ENCODE data around the gene LDAH. TPM values are rescaled to one million over a fixed set of nuclear protein-coding genes. Genes with fewer than 3 reads are reported as not detected.

Gene LDAH
- 42.4 and 43.7 TPM in 2 replicates for total RNA-seq (2014; rRNA removed; shearing (Covaris generic))
- polyA plus RNA-seq (2015; cell fraction: cytosol; rRNA removed): 24.3 and 26.9 TPM in 2 replicates
- polyA plus RNA-seq (2015; cell fraction: nucleus; rRNA removed): 20.6 and 40.7 TPM in 2 replicates

- in situ Hi-C loops (cut with HindIII; ENCODE audit: low pct_unique_long_range_greater_than_20kb, low sequenced_read_pairs): no loop called here
- peak; percentile 88 for DNase-seq (ENCODE audit: low read depth, low spot score)
These were observed at the start of gene LDAH for GRCh38 chr2:20822535-20823490. LDAH (minus strand) TSS chr2:20823101; CDS start chr2:20801463, 21,638 bp downstream.

GRCh38 chr2:20868377-20868776 lies 45.5 kb upstream of the LDAH start:
- in situ Hi-C loops (cut with HindIII; ENCODE audit: low pct_unique_long_range_greater_than_20kb, low sequenced_read_pairs): no loop called here
- no peak for DNase-seq (ENCODE audit: low read depth, low spot score)

DNA sequence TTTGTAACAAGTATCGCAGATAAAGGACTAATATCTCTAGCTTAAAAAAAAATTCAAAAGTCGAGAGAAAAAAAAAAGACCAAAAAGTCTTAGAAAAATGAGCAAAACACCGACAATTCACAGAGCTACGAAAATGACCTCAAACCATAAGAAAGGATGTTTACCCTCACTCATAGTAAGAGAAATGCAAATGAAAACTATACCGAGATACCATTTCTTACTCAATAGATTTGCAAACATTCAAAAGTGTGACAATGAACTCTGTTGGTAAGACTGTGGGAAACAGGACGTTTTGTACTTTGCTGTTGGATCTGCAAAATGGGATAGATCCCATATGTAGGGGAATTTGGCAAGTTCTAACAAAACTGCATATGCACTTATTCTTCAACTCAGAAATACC lies 39.9 kb upstream of the LDAH start:
- DNase-seq (ENCODE audit: low read depth, low spot score): no peak
- in situ Hi-C loops (cut with HindIII; ENCODE audit: low pct_unique_long_range_greater_than_20kb, low sequenced_read_pairs): no loop called here

DNA sequence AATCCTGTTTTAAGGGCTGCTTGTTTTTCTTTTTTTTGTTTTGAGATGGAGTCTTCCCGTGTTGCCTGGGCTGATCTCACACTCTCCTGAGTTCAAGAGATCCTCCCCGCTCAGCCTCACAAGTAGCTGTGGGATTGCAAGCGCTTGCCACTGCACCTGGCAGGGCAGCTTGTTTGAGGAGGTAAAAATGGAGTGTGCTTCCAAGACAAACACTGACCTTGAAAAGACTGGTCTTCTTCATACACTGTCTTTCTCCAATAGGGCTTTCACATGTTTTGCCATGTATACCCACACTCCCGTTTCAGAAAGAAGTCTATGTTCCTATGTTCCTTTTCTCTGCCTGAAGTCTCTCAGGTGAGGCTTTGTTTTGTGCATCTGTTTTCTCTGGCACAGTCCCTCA lies 32.6 kb upstream of the LDAH start:
- no peak for DNase-seq (ENCODE audit: low read depth, low spot score)
- in situ Hi-C loops (cut with HindIII; ENCODE audit: low pct_unique_long_range_greater_than_20kb, low sequenced_read_pairs): no loop called here

GRCh38 chr2:20852670-20853069 lies 29.8 kb upstream of the LDAH start:
- peak; percentile 15 for DNase-seq (ENCODE audit: low read depth, low spot score)
- in situ Hi-C loops (cut with HindIII; ENCODE audit: low pct_unique_long_range_greater_than_20kb, low sequenced_read_pairs): no loop called here

GRCh38 chr2:20852139-20852538 lies 29.2 kb upstream of the LDAH start:
- in situ Hi-C loops (cut with HindIII; ENCODE audit: low pct_unique_long_range_greater_than_20kb, low sequenced_read_pairs): no loop called here
- no peak for DNase-seq (ENCODE audit: low read depth, low spot score)

DNA sequence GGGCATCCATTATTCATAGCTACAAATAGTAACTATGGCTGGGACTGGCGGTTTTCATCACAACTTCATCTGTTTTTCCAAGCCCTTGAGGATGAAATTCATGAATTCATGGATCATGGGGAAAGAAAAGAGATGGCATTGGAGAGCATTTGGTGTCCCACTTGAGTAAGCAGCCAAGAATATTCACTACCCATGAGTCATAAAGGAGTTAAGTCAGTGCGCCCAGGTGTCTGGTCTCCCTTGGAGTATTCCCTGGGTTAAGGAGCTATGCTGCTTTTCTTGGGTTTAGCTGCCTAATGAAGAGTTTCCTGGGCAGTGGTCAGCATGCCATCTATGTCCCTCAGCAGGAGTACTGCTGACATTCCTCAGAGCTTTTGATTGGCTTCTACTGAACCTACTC lies 21.3 kb upstream of the LDAH start:
- in situ Hi-C loops (cut with HindIII; ENCODE audit: low pct_unique_long_range_greater_than_20kb, low sequenced_read_pairs): no loop called here
- DNase-seq (ENCODE audit: low read depth, low spot score): no peak

GRCh38 chr2:20839052-20839451 lies 16.2 kb upstream of the LDAH start:
- DNase-seq (ENCODE audit: low read depth, low spot score): no peak
- in situ Hi-C loops (cut with HindIII; ENCODE audit: low pct_unique_long_range_greater_than_20kb, low sequenced_read_pairs): no loop called here

- in situ Hi-C loops (cut with HindIII; ENCODE audit: low pct_unique_long_range_greater_than_20kb, low sequenced_read_pairs): no loop called here
- no peak for DNase-seq (ENCODE audit: low read depth, low spot score)
These were observed 15.1 kb upstream of the LDAH start for GRCh38 chr2:20838016-20838415.

DNA sequence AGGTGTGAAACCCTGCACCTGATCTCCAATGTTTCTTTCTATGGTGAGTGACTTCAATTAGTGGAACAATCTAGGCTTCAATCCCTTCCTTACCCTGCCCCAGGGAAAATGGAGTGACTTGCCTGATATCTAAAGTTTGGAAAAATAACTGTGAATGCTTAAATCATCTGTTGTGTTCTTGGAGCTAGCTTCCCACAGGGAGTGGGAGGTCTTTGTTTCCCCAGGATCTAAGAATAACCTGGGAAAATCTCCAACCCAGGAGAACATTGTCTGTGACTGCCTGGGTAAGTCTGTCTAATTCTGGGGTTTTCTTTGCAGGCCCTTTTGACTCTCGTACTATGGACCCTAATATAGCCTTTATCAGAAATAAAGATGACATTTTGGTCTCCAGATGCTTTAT lies 13.6 kb upstream of the LDAH start:
- in situ Hi-C loops (cut with HindIII; ENCODE audit: low pct_unique_long_range_greater_than_20kb, low sequenced_read_pairs): no loop called here
- DNase-seq (ENCODE audit: low read depth, low spot score): no peak

DNA sequence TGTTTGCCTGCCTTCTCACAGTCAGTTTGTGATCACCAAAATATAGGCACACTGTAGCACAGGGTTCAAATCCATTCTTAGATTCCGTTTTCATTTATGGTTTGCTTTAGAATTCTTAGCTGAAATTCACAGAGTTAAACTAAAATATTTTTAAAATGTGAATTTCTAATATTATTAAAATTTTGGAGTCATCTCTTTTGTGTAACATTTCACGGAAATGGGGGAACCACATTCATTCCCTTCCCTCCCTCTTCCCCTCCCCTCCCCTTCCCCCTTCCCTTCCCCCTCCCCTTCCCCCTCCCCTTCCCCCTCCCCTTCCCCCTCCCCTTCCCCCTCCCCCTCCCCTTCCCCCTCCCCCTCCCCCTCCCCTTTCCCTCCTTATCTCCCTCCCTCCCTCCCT lies 11.4 kb upstream of the LDAH start:
- in situ Hi-C loops (cut with HindIII; ENCODE audit: low pct_unique_long_range_greater_than_20kb, low sequenced_read_pairs): no loop called here
- no peak for DNase-seq (ENCODE audit: low read depth, low spot score)

DNA sequence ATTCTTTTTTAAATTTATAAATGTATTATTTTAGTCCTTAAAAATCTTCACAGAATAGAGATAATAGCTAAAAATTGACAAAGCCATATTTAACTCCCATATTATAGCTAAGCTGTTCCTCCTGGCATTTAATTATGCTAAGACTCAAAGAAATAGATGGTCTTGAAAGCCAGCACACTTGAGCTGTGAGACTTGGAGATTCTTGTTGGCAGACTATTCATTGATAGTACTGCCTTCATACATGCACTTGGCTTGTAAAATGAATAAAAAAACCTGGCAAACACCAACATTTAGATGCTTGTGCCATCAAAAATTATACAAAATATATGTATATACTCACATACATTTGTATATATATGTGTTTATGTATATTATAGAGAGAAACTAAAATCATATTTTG lies 9.7 kb upstream of the LDAH start:
- no peak for DNase-seq (ENCODE audit: low read depth, low spot score)
- in situ Hi-C loops (cut with HindIII; ENCODE audit: low pct_unique_long_range_greater_than_20kb, low sequenced_read_pairs): no loop called here

- in situ Hi-C loops (cut with HindIII; ENCODE audit: low pct_unique_long_range_greater_than_20kb, low sequenced_read_pairs): no loop called here
- DNase-seq (ENCODE audit: low read depth, low spot score): no peak
These were observed 7.0 kb upstream of the LDAH start for GRCh38 chr2:20829861-20830260.

- in situ Hi-C loops (cut with HindIII; ENCODE audit: low pct_unique_long_range_greater_than_20kb, low sequenced_read_pairs): no loop called here
- DNase-seq (ENCODE audit: low read depth, low spot score): no peak
These were observed 1.0 kb upstream of the LDAH start for GRCh38 chr2:20823917-20824316.

DNA sequence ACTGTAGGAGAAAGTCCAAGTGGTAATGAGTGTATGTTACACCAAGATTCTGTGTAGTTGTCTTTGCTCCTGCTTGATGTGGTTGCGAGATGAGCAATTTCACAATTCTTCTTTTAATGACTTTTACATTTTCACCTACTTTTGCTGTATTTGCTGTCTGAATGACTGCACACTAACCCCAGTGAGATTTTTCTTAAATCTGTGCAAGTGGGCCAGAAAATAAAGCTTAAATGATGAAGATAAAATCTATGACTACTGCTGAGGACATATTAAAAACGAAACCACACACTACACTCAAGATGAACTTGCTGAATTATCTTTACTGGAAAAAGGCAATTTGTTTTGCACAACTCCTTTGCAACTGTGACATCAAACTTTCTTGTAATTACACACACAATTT lies 4.1 kb downstream of the LDAH start:
- in situ Hi-C loops (cut with HindIII; ENCODE audit: low pct_unique_long_range_greater_than_20kb, low sequenced_read_pairs): no loop called here
- no peak for DNase-seq (ENCODE audit: low read depth, low spot score)

GRCh38 chr2:20815216-20815615 lies 7.7 kb downstream of the LDAH start:
- DNase-seq (ENCODE audit: low read depth, low spot score): no peak
- in situ Hi-C loops (cut with HindIII; ENCODE audit: low pct_unique_long_range_greater_than_20kb, low sequenced_read_pairs): no loop called here

GRCh38 chr2:20812779-20813178 lies 10.1 kb downstream of the LDAH start:
- DNase-seq (ENCODE audit: low read depth, low spot score): no peak
- in situ Hi-C loops (cut with HindIII; ENCODE audit: low pct_unique_long_range_greater_than_20kb, low sequenced_read_pairs): no loop called here

DNA sequence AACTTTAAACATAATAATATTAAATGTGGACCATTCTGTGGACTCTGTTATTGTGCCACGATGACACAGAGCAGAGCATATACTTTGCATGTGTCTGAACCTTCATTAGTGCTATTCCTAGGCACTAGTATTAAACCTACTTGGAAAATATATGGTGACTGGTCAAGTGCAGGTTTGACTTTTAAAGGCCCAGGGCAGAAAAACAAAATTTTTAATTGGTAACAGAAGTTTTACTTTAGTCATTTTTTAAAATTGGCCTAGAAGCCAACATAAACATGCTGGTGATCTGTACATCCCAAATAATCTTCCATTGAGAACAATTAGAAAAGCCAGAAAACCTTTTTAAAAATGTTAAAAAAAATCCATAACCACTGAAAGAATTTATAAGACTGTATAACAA lies 16.6 kb downstream of the LDAH start:
- in situ Hi-C loops (cut with HindIII; ENCODE audit: low pct_unique_long_range_greater_than_20kb, low sequenced_read_pairs): no loop called here
- no peak for DNase-seq (ENCODE audit: low read depth, low spot score)

DNA sequence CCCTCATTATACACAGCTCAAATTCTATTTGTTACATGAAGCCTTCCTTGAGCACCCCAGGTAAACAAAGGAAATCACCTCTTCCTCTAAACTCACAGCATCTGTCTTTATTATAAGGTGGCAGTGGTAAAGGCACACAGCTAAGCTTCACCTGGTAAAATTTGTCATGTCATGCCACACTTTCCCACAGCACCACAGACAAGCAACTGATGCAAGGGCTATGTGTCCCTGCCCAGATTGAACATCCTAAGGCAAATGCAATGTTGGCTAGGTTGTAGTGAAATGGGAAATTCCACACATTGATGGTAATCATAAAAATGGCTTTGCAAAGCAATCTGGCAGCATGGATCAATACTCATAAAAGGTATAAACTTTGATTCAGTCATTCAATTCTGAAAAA lies 18.9 kb downstream of the LDAH start:
- in situ Hi-C loops (cut with HindIII; ENCODE audit: low pct_unique_long_range_greater_than_20kb, low sequenced_read_pairs): no loop called here
- no peak for DNase-seq (ENCODE audit: low read depth, low spot score)

Data from SK-MEL-5 (cell line).